ENCODE measurements around the gene OR2AT4. TPM values are rescaled to one million over a fixed set of nuclear protein-coding genes. Genes with fewer than 3 reads are reported as not detected.

OR2AT4 gene
- total and polyA plus RNA-seq, 2 of the 4 experiments (the other 2 are of a cell fraction): not detected

GRCh38 chr11:75090671-75091177, 6.0 kb downstream of the OR2AT4 start:
- WGBS, 2 experiments (ENCODE audit: extremely low coverage in 2 of 2, insufficient read length in 1 of 2): no CpG with 5 or more reads among the region's 4 CpGs
- Histone ChIP-seq H3K14ac (replicated peaks; ENCODE audit: low read depth, low read length) (no peak overlapping the region), H2AK5ac (ENCODE audit: low read depth, low read length) (no peak overlapping the region), H3K18ac (ENCODE audit: low read depth, low read length) (no peak overlapping the region), H3K4me3 (ENCODE audit: insufficient read depth, low read depth, low read length) (no peak overlapping the region), H3K9me3 (ENCODE audit: control insufficient read depth, insufficient read depth, low read length) (peaks cover 11% of the 10 kb centered on the region), H2BK5ac (ENCODE audit: low read depth, low read length, poor library complexity, severe bottlenecking) (no peak overlapping the region), H4K5ac (ENCODE audit: low read depth, low read length) (no peak overlapping the region), H2AFZ (replicated peaks; ENCODE audit: low read length, poor library complexity) (no peak overlapping the region), H2BK20ac (ENCODE audit: low read depth, low read length) (no peak overlapping the region), H3K79me1 (ENCODE audit: low read depth in 1 of 2, low read length in 2 of 2) (no peaks in the 10 kb centered on the region), H3K23ac (ENCODE audit: low read depth, low read length) (no peak overlapping the region), H3K4ac (ENCODE audit: low read depth, low read length) (no peak overlapping the region), H3K4me1 (ENCODE audit: control insufficient read depth, insufficient read depth, low read length) (no peaks in the 10 kb centered on the region), H2AK9ac (replicated peaks; ENCODE audit: low read depth, low read length, poor library complexity) (no peak overlapping the region), H3K36me3 (ENCODE audit: control insufficient read depth, insufficient read depth, low read length) (no peaks in the 10 kb centered on the region), H3K9ac (ENCODE audit: low read depth, low read length) (no peak overlapping the region), H2BK15ac (ENCODE audit: low read depth, low read length) (no peak overlapping the region), H3K4me2 (ENCODE audit: low read depth, low read length) (no peak overlapping the region), H4K8ac (ENCODE audit: low read depth in 2 of 2, low read length in 2 of 2) (no peak overlapping the region), H2BK120ac (ENCODE audit: low read depth, low read length) (no peak overlapping the region), H3K27me3 (ENCODE audit: control insufficient read depth, insufficient read depth, low read length) (peaks cover 33% of the 10 kb centered on the region), H4K91ac (ENCODE audit: insufficient read depth, low read depth, low read length) (no peak overlapping the region), H3K27ac (ENCODE audit: insufficient read depth, low read length) (no peak overlapping the region), H3K56ac (ENCODE audit: extremely low read depth, insufficient read depth, low read length) (no peak overlapping the region), H4K20me1 (ENCODE audit: insufficient read depth, low read length) (no peaks in the 10 kb centered on the region), H3K9me1 (ENCODE audit: insufficient read depth, low read length) (no peaks in the 10 kb centered on the region)
- POLR2A ChIA-PET (ENCODE audit: unreplicated experiment): no interaction called here
- dilution Hi-C loops (cut with HindIII; ENCODE audit: low sequenced_read_pairs, unreplicated experiment) (no loop called here), intact Hi-C loops (cut with micrococcal nuclease) (no loop called here), in situ Hi-C loops (cut with MboI; ENCODE audit: low sequenced_read_pairs) (no loop called here)
- no peak for TF ChIP-seq USF2 (IDR thresholded peaks at IDR 0.05; ENCODE audit: low read depth, low read length)
- TF ChIP-seq POLR2A (IDR thresholded peaks at IDR 0.05; ENCODE audit: low read depth, low read length): no peak
- no peak for TF ChIP-seq CTCF (conservative IDR thresholded peaks at IDR 0.05; ENCODE audit: low read depth, low read length)
- TF ChIP-seq NFE2L2 (IDR thresholded peaks at IDR 0.05; ENCODE audit: low read depth, low read length): no peak
- TF ChIP-seq MXI1 (IDR thresholded peaks at IDR 0.05; ENCODE audit: borderline replicate concordance, low read depth, low read length): no peak
- TF ChIP-seq MAFK (IDR thresholded peaks at IDR 0.05; ENCODE audit: low read depth, low read length): no peak
- no peak for TF ChIP-seq SMC3 (IDR thresholded peaks at IDR 0.05; ENCODE audit: low read depth, low read length)
- no TSS peak for BruUV-seq (replicated peaks)
- DNase-seq: no peak
- CTCF ChIA-PET: interaction anchor here (1.4 kb wide), 1 partner anchor 10 kb away, joined by 5 read pairs; no protein-coding TSS in a partner anchor
- no peak for ATAC-seq (ENCODE audit: low read depth)

Data from IMR-90 (cell line).